Ovary (tissue), 3 donors: ENCODE data around the gene NODAL.

ENCODE experiments used
- POLR2A ChIP-seq: fragments of 450-650 bp; IDR thresholded peaks from one replicate; pipeline ENCODE4 v1.6.1; 2017; ENCODE audit warnings: antibody characterized with exemption, mild to moderate bottlenecking, moderate library complexity
- TF ChIP-seq, protein P1 (sequence below), 3 donors: fragments of 450-650 bp in 2 of 3; fragments of 200-600 bp in 1 of 3; IDR thresholded peaks; one replicate each; pipeline versions ENCODE4 v1.5.1 to v1.8.0; 2016 to 2022; ENCODE audit warnings: antibody characterized with exemption in 3 of 3, mild to moderate bottlenecking in 1 of 3
- donor health status: DM: no; HTN: no; CAD: no.

DNA sequence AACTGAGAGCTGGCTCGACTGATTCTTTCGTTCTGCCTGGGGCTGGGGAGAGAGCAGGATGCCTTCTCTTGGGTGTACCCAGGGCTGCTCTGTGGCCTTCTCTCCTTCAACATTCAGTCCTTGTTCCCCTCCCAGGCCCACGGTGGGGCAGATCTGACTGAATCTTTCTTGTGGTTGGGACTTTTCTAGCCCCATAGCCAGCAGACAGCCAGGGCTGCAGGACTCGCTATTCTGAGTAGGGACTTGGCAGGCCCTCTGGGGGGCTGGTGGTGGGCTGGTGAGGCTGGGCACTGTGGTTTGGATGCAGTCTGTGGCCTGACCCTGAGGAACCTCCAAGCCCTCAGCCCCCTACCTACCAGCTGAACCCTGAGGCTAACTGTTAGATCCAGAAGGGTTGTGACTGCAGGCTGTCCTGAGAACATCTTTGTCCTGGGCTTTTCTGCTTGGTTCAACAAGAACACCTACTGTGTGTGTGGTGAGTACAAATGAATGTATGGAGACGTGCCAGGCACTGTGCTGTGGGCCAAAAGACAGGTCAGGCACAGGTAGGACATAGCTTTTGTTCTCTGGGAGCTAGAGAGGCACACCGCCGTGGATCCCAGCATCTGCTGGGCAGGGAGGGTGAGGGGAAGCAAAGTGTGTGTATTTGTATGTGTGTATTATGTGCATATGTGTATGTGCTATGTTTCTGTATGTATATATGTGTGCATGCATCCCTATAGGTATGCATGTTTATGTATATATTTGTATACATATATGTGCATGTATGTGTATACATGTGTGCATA lies 35.0 kb upstream of the NODAL start:
- TF ChIP-seq, protein P1, sequence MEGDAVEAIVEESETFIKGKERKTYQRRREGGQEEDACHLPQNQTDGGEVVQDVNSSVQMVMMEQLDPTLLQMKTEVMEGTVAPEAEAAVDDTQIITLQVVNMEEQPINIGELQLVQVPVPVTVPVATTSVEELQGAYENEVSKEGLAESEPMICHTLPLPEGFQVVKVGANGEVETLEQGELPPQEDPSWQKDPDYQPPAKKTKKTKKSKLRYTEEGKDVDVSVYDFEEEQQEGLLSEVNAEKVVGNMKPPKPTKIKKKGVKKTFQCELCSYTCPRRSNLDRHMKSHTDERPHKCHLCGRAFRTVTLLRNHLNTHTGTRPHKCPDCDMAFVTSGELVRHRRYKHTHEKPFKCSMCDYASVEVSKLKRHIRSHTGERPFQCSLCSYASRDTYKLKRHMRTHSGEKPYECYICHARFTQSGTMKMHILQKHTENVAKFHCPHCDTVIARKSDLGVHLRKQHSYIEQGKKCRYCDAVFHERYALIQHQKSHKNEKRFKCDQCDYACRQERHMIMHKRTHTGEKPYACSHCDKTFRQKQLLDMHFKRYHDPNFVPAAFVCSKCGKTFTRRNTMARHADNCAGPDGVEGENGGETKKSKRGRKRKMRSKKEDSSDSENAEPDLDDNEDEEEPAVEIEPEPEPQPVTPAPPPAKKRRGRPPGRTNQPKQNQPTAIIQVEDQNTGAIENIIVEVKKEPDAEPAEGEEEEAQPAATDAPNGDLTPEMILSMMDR (IDR thresholded peaks at IDR 0.05), result no peak
- TF ChIP-seq POLR2A, result no peak
